Fibroblast of lung (primary cell): Measurements from ENCODE around the gene ST6GALNAC3. TPM values are rescaled to one million over a fixed set of nuclear protein-coding genes. Genes with fewer than 3 reads are reported as not detected.

Source experiments
- DNase-seq, 2 donors: peaks; one replicate each; pipeline versions ENCODE4 v3.0.0 to v3.0.0-alpha.2; 2010; ENCODE audit warnings: low read depth in 2 of 2
- H2AFZ ChIP-seq: 2 replicates; pipeline ENCODE4 v1.5.1; 2012; ENCODE audit warnings: low read length, control low read depth, inconsistent platforms
- H3K27ac ChIP-seq: 2 replicates; pipeline ENCODE4 v1.5.1; 2011; ENCODE audit warnings: low read length, control low read depth; ENCODE audit not compliant: insufficient read depth
- H3K27me3 ChIP-seq: 2 replicates; pipeline ENCODE4 v1.5.1; 2011; ENCODE audit warnings: mild to moderate bottlenecking, low read length; ENCODE audit not compliant: control insufficient read depth, insufficient read depth
- H3K36me3 ChIP-seq: 2 replicates; pipeline ENCODE4 v1.5.1; 2011; ENCODE audit warnings: low read length; ENCODE audit not compliant: control insufficient read depth, insufficient read depth
- H3K4me1 ChIP-seq: 2 replicates; pipeline ENCODE4 v1.5.1; 2011; ENCODE audit warnings: low read length; ENCODE audit not compliant: control insufficient read depth, insufficient read depth; ENCODE audit errors: extremely low read depth
- H3K4me2 ChIP-seq: 2 replicates; pipeline ENCODE4 v1.5.1; 2011; ENCODE audit warnings: low read length, control low read depth; ENCODE audit not compliant: insufficient read depth; ENCODE audit errors: extremely low read depth
- H3K4me3 ChIP-seq, 4 experiments: fragments of 200-600 bp in 1 of 4; sonication (generic) in 1 of 4; replicated peaks in 1 of 4; 2 replicates each; pipeline ENCODE4 v1.5.1; 2011 to 2016; ENCODE audit warnings: low read length in 4 of 4, low read depth in 3 of 4, mild to moderate bottlenecking in 3 of 4, control low read depth in 2 of 4, inconsistent platforms in 1 of 4, mixed read lengths in 1 of 4; ENCODE audit not compliant: insufficient read depth in 1 of 4; ENCODE audit errors: control extremely low read depth in 1 of 4
- H3K79me2 ChIP-seq: 2 replicates; pipeline ENCODE4 v1.5.1; 2012; ENCODE audit warnings: mild to moderate bottlenecking, low read length, inconsistent platforms; ENCODE audit not compliant: control insufficient read depth, insufficient read depth
- H3K9ac ChIP-seq: 2 replicates; pipeline ENCODE4 v1.5.1; 2011; ENCODE audit warnings: mild to moderate bottlenecking, low read length, control low read depth; ENCODE audit not compliant: insufficient read depth
- H3K9me3 ChIP-seq: 2 replicates; pipeline ENCODE4 v1.5.1; 2012; ENCODE audit warnings: low read depth, low read length; ENCODE audit not compliant: control insufficient read depth, insufficient read depth
- H4K20me1 ChIP-seq: 2 replicates; pipeline ENCODE4 v1.5.1; 2011; ENCODE audit warnings: low read length; ENCODE audit not compliant: control insufficient read depth, insufficient read depth; ENCODE audit errors: extremely low read depth
- CTCF ChIP-seq, 2 donors: IDR thresholded peaks in 1 of 2; conservative IDR thresholded peaks in 1 of 2; 1 replicate in 1 of 2; 2 replicates in 1 of 2; pipeline ENCODE4 v1.5.1; 2011 to 2012; ENCODE audit warnings: low read length in 2 of 2, control low read depth in 1 of 2, inconsistent platforms in 1 of 2, low read depth in 1 of 2, mild to moderate bottlenecking in 1 of 2
- EZH2 ChIP-seq: IDR thresholded peaks from 2 replicates; pipeline ENCODE4 v1.5.1; 2012; ENCODE audit warnings: low read length, control low read depth, mild to moderate bottlenecking; ENCODE audit errors: missing control alignments
- polyA plus RNA-seq, 2 donors: library from polyadenylated mRNA; depleted of rRNA in 1 of 2; stranded (reverse) in 1 of 2; unstranded in 1 of 2; fragments of >200 nt; gene quantifications; 2 replicates each; pipeline ENCODE4 v1.2.1, GENCODE V29; 2011 to 2012; ENCODE audit warnings: missing spikeins in 1 of 2
- total RNA-seq: library from RNA; depleted of rRNA; stranded (reverse); fragments of >200 nt; gene quantifications from 2 replicates; pipeline ENCODE4 v1.2.1, GENCODE V29; 2014

The ST6GALNAC3 gene
- total and polyA plus RNA-seq, 2 donors (not counting 1 experiment from before 2014, with no cell fraction given): 0.34 to 0.66 TPM

- Histone ChIP-seq H3K9me3 (no peaks in the 10 kb centered on the region), H2AFZ (no peak overlapping the region), H3K79me2 (no peaks in the 10 kb centered on the region), H4K20me1 (no peaks in the 10 kb centered on the region), H3K27me3 (no peaks in the 10 kb centered on the region), H3K36me3 (no peaks in the 10 kb centered on the region), H3K4me2 (no peak overlapping the region), H3K9ac (no peak overlapping the region), H3K4me3 (no peak overlapping the region), H3K4me1 (no peaks in the 10 kb centered on the region), H3K27ac (no peak overlapping the region)
- no peak for DNase-seq
- TF ChIP-seq CTCF (conservative IDR thresholded peaks at IDR 0.05 in 1 of 2, IDR thresholded peaks at IDR 0.05 in 1 of 2; ENCODE audit: low read depth in 1 of 2, low read length in 2 of 2): no peak
- TF ChIP-seq EZH2: no peak
These were observed 327.6 kb downstream of the ST6GALNAC3 start for GRCh38 chr1:76402128-76402527.

- no peak overlapping the region for H2AFZ ChIP-seq
- H3K4me3 ChIP-seq: no peak overlapping the region
- no peaks in the 10 kb centered on the region for H3K4me1 ChIP-seq
- no peaks in the 10 kb centered on the region for H4K20me1 ChIP-seq
- H3K4me2 ChIP-seq: no peak overlapping the region
- TF ChIP-seq CTCF (conservative IDR thresholded peaks at IDR 0.05 in 1 of 2, IDR thresholded peaks at IDR 0.05 in 1 of 2; ENCODE audit: low read depth in 1 of 2, low read length in 2 of 2) (no peak), EZH2 (no peak)
- H3K79me2 ChIP-seq: no peaks in the 10 kb centered on the region
- H3K9me3 ChIP-seq: no peaks in the 10 kb centered on the region
- H3K27ac ChIP-seq: no peak overlapping the region
- no peaks in the 10 kb centered on the region for H3K27me3 ChIP-seq
- H3K9ac ChIP-seq: no peak overlapping the region
- no peaks in the 10 kb centered on the region for H3K36me3 ChIP-seq
- no peak for DNase-seq
These were observed 333.8 kb downstream of the ST6GALNAC3 start for GRCh38 chr1:76408303-76408702.

- no peak for DNase-seq
- no peaks in the 10 kb centered on the region for H4K20me1 ChIP-seq
- H3K9ac ChIP-seq: no peak overlapping the region
- no peaks in the 10 kb centered on the region for H3K79me2 ChIP-seq
- no peak overlapping the region for H3K27ac ChIP-seq
- no peaks in the 10 kb centered on the region for H3K36me3 ChIP-seq
- no peaks in the 10 kb centered on the region for H3K27me3 ChIP-seq
- no peak overlapping the region for H2AFZ ChIP-seq
- H3K4me3 ChIP-seq: no peak overlapping the region
- H3K9me3 ChIP-seq: no peaks in the 10 kb centered on the region
- H3K4me2 ChIP-seq: no peak overlapping the region
- no peak for TF ChIP-seq EZH2
- no peak for TF ChIP-seq CTCF (conservative IDR thresholded peaks at IDR 0.05 in 1 of 2, IDR thresholded peaks at IDR 0.05 in 1 of 2; ENCODE audit: low read depth in 1 of 2, low read length in 2 of 2)
- no peaks in the 10 kb centered on the region for H3K4me1 ChIP-seq
These were observed 336.0 kb downstream of the ST6GALNAC3 start for GRCh38 chr1:76410499-76410898.
